Activated CD8-positive, alpha-beta memory T cell treated with anti-CD3 and anti-CD28 coated beads for 1 hour (primary cell): ENCODE measurements around the gene FAM9C.
A peak's percentile ranks its signal among the peaks of the same experiment; 100 is the strongest.
"Not testable (repeated sequence)": the region's sequence is repeated elsewhere in the genome, so short reads cannot be mapped to it uniquely, and the experiment has no call there.

Experiments used
- DNase-seq, 2 donors: peaks; one replicate each; pipeline ENCODE4 v3.0.0-alpha.2; 2020; ENCODE audit warnings: low read depth in 1 of 2; ENCODE audit errors: extremely low read depth in 1 of 2

The FAM9C gene

DNA sequence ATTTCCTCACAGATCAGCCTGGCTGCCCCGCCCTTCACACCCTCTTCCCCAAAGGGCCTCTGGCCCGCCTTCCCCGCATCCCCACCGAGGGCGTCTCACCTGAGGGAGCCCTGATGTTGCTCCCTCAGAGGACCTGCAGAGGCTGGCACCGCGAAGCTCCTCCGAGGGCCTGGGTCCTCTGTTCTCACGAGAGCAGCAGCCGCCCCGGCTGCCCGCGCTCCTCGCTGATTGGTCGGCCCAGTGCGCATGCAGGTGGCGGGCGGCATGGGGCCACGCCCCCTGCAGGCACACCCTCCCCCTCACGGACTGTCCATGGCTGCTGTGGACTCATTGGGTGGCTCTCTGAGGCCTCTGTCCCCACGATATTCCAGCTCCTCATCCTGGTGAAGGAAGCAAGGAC is at the start of gene FAM9C:
TSS of gene FAM9C (minus strand) at position 180 of the 400 bp plus-strand sequence. CDS start 831 bp downstream, outside the sequence.
- DNase-seq, result no peak

- no peak for DNase-seq
These were observed 49.2 kb upstream of the FAM9C start for GRCh38 chrX:13093529-13094140.

GRCh38 chrX:13092455-13092941 is 48.1 kb upstream of the FAM9C start:
- peak; percentile 40 to 61 for DNase-seq

DNA sequence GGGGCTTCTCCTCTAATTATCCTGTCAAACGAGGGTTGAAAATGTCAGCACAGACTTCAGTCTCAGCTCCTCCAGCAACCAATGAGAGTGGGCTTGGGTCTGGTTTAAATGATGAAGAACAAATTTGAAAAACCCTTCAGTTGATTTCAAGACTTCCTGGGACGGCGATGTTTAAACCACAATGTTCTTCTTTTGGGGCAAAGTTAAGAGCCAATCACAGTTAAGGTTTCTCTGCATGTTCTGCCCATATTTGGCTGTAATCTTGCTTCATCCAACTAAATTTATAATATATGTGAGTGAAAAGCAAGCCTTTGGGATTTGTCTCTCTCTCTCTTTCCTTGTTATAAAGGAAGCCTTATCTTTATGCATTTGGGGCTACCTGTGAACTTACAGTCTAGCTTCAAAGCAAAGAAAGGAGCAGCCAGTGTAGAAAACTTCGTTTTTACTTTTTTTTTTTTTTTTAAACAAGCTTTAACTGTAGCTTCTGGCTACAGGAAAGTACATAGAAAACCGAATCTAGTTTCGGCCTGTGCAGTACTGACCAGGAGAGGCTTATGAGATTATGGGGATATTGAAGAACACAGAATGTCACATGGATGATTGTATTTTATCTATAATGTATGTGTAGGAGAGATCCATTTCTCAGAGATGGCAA is 46.8 kb upstream of the FAM9C start:
- no peak for DNase-seq

- no peak for DNase-seq
These were observed 46.1 kb upstream of the FAM9C start for GRCh38 chrX:13090339-13091110.

- no peak for DNase-seq
These were observed 45.6 kb upstream of the FAM9C start for GRCh38 chrX:13090027-13090338.

DNA sequence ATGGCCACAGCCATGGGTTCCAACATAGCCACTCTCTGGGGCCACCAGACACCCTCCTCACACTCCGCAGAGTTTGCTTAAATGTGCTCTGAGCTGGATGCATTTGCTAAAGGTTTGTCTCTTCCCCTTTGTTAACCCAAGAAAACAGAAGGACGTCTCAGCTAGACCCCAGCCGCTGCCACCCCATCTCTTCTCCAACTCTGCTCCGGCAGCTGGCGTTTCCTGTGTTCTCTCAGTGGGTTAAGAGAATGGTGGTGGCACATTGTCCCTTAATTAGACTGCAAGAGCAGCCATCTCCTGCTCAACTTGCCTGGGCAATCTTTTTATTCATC is 43.7 kb upstream of the FAM9C start:
- no peak for DNase-seq

DNA sequence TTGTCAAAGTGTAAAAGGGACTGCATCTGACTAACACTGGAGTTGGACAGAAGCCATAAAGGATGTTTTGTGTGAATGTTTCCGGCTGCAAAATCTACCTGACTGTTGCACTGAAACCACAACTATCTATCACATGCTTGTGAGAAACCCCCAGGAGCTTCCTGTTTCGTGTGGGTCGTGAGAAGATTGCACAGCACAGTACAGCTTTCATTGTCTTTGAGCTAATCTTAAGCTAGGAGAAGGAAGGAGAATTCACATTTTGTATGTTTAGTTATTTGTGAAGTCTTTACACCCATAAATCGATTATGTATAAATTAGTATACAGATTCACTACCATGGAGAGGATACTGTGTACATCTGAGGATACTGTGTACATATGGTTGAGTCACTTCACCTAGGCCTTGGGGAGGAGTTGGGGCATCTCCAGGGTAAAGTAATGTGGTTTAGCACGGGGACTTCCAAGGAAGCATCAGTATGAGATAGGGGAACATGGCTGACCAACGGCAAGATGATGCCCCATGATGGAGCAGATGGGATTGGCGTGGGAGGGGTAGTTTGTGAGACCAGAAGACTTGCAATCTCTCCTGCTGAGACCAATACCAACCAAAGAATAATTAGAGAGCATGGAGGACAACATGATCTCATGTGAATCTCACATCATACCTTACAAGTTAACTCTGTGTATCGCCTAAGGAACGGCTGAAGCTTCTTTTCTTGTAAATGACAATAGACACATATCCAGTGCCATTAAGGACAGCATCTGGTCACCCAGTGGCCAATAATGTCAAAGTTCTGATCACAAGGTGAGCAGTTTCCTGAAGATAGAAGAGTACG is 43.1 kb upstream of the FAM9C start:
- no peak for DNase-seq

DNA sequence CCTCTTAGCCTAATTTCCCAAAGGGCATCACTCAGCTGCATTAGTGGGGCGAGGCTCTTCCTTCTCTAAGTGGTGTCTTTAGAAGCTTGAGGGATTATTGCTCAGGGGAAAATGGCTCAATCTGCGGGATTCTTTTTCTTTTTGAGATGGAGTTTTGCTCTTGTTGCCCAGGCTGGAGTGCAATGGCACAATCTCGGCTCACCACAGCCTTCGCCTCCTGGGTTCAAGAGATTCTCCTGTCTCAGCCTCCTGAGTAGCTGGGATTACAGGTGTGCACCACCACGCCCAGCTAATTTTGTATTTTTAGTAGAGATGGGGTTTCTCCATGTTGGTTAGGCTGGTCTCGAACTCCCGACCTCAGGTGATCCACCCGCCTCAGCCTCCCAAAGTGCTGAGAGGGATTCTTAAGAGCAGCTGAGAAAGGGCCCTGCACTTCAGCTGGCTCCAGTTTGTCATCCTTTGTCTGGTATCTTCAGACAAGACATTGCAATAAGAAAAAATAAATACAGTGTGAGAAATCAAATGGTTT is 42.4 kb upstream of the FAM9C start:
- not testable (repeated sequence) for DNase-seq

DNA sequence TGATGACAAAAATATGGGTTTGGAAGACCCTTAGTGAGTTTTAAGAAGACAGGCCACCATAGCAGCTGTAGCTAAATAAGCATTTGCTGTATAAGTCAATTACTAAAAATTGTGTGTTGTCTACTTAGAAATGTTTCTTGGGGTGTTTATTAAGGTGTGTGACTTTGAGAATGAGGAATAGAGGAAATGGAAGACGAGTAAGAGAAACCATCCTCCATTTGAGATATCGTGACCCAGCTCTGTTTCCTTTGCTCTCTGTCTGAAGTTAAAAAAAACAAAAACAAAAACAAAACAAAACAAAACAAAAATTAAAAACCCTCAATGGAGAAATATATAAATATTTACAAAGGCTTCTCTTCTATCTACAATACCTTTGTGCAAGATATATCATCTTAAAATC is 41.7 kb upstream of the FAM9C start:
- no peak for DNase-seq

DNA sequence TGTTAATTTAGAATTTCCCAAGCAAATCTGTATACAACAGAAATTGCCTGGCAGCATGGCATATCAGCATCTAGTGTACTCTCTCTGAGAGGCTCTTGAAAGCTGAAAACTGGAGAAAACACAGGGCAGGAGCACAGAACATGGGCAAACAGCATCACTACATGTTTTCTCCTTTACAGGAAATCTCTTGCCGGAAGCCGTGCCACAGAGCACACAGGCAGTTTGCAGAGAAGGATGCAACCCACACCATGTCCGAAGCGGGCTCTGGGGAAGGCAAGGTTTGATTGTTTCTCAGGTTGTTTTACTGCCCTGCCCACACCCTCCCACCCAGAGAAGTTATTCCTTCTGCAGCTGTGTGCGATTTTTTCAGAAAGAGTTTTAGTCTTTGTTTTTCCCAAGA is 41.1 kb upstream of the FAM9C start:
- DNase-seq, result no peak

- DNase-seq, result no peak
These were observed 40.2 kb upstream of the FAM9C start for GRCh38 chrX:13084611-13085010.

DNA sequence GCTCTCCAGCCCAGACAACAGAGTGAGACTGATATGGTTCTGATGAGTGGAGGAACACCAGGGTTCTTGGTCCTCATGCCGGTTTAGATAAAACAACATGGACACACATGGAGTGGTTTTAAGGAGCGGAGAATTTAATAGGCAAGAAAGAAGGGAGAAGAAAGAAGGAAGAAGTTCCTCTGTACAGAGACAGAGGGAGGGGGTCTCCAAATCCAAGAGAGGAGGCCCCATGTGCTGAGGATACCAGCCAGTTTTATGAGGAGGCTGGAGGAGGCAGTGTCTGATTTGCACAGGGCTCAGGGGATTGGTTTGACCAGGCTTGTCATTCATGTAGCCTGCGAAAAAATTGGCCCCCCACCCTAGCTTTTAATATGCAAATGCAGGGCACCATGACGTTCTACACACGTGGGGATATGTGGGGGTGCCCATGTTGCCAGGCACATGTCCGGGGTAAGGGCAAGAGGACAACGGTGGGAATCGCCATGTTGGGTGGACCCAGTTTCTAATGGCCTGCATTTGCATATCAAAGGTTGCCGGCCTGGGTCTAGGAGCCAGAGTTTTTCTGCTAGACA is 39.4 kb upstream of the FAM9C start:
- not testable (repeated sequence) for DNase-seq

DNA sequence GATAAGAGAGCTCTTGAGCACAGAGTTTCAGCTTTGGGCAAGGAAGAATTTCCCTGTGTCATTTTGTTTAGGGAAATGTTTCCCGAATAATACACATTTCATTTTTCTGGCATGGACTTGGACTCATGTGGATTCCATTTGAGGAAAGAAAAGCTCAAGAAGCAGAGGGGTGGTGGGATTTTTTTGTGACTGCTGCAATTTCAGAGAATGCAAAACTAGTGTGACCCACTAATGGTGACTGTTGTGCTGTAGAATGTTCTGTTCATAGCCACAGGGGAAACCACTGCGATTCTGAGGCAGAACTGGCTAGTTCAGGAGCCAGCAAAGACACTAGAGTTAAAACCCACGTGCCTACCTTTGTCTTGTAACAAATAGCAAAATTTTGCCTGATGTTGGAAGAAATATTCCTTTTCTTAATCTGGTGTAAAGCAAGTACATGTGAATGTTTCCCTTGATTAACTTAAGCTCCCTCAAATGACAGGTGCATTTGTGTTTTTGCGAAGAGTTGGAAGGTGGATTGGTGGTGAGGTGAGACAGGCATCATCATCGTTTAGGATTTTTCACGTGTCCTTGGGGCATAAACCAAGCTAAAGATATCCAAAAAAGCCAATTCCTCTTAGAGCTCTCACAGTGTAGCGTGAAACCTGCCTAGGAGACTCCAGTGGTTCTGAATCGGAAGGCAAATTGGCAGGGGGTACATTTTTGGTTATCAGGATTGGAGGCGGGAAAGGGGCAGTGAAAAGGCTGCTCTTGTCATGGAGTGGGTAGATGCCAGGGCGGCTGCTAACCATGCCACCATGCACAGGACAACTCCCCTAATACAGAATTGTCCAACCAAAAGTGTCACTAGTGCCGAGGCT is 38.0 kb upstream of the FAM9C start:
- DNase-seq, result no peak

GRCh38 chrX:13081395-13082205 is 37.2 kb upstream of the FAM9C start:
- DNase-seq, result no peak

DNA sequence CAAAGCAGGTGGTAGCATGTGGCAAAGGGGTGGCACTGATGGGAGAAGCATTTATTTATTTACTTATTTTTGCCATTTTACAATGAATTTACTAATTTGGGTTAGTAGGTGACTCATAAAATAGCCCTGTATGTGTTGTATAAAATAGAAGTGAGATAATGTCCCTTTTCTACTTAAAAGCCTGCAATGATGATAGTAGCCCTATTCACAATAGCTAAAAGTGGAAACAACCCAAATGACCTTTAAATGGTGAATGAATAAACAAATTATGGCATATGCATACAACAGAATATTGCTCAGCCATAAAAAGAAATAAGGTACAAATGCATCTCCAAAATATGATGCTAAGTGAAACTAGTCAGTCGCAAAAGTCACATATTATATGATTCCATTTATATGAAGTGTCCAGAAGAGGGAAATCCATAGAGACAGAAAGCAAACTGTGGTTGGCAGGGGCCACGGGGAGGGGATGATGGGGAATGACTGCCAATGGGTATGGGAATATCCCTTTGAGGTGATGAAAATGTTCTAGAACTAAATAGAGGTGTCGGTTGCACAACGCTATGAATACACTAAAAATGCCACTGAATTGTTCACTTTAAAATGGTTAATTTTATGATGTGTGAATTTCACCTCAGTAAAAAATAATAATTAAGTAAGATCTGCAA is 35.8 kb upstream of the FAM9C start:
- DNase-seq, result no peak

DNA sequence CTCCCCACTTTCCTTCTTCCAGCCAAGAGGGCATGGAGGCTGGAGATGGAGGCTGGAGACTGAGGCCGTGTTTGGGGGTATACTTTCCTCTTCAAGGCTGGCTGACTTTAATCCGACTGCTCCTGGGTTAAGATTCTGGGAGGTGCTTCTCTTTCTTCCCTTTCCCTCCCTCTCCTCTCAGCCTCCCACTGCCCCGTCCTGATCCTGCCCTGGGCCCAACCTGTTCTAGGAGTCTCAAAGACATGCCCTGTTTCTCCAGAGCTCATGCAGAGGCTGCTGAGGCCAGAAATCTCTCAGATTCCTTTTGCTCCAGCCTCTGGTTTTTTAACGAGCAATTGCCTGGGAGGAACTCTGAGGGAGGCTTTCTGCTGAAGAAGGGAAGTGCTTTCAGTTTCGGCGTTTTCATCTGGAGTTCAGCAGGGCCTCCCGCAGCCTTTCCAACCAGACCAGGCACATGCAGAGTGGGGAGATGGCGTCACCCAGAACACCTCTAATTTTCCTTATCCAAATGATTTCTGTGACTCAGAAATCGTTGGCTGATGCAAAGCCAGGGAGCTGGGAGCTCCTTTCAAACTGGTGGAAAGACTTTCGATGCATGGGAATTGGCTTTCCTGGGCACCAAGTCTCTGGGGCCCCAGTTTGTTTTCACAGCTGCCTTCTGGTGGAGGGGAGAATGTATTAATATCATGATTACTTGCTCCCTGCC is 34.5 kb upstream of the FAM9C start:
- no peak for DNase-seq

- no peak for DNase-seq
These were observed 32.7 kb upstream of the FAM9C start for GRCh38 chrX:13077168-13077567.
